K562 (cell line): Measurements from ENCODE around the gene PILRA. TPM values are rescaled to one million over a fixed set of nuclear protein-coding genes. Genes with fewer than 3 reads are reported as not detected.

Experiments
- NCOA2 ChIP-seq, 2 experiments: fragments of 450-650 bp; IDR thresholded peaks; 2 replicates each; pipeline ENCODE4 v1.6.1; 2018; ENCODE audit warnings: mild to moderate bottlenecking in 2 of 2, moderate library complexity in 1 of 2; ENCODE audit not compliant: partially characterized antibody in 2 of 2
- PATZ1 ChIP-seq: fragments of 250-450 bp; sonication (Bioruptor Pico); IDR thresholded peaks from 2 replicates; pipeline ENCODE4 v1.5.0; 2020; ENCODE audit warnings: mild to moderate bottlenecking, borderline replicate concordance
- POLR3A ChIP-seq: IDR thresholded peaks from 2 replicates; pipeline ENCODE4 v1.6.1; 2011; ENCODE audit warnings: borderline replicate concordance, mild to moderate bottlenecking, moderate library complexity; ENCODE audit not compliant: insufficient read length, insufficient read depth; ENCODE audit errors: extremely low read depth
- THAP12 ChIP-seq: fragments of 250-450 bp; sonication (Bioruptor Pico); IDR thresholded peaks from 2 replicates; pipeline ENCODE4 v1.9.0; 2021; ENCODE audit warnings: mild to moderate bottlenecking, inconsistent platforms
- polyA plus RNA-seq, 8 experiments: library from polyadenylated mRNA; depleted of rRNA in 4 of 8; stranded (reverse) in 5 of 8; unstranded in 3 of 8; fragments of >200 nt; fragmentation: Nextera tagmentation in 2 of 8; fragmentation: Illumina TruSeq in 1 of 8; extraction: Ambion mirVana in 2 of 8; extraction: Trizol in 1 of 8; gene quantifications; 2 replicates each; pipeline versions ENCODE4 v1.2.1 to v1.2.3, GENCODE V29; 2011 to 2014; ENCODE audit warnings: inconsistent platforms in 1 of 8, missing spikeins in 1 of 8
- total RNA-seq, 7 experiments: library from RNA; depleted of rRNA in 6 of 7; stranded (reverse); fragments of >200 nt in 6 of 7; fragmentation: Illumina TruSeq in 2 of 7; extraction: Trizol in 2 of 7; gene quantifications; 2 replicates each; pipeline versions ENCODE4 v1.2.1 to v1.2.3, GENCODE V29; 2011 to 2021; ENCODE audit warnings: low replicate concordance in 1 of 7

The PILRA gene
- total and polyA plus RNA-seq, 9 of the 15 experiments (the other 6 are each of a cell fraction or from before 2014, with no cell fraction given): 0.13 to 1.8 (median 0.62) TPM

GRCh38 chr7:100434297-100435144 is 61.2 kb downstream of the PILRA start (continued):
- 0 out of 2 replicates have a peak, but pooled peaks have one; percentile 13 for TF ChIP-seq PATZ1 (CRISPR knock-in tag)
- no peak for TF ChIP-seq THAP12
- TF ChIP-seq POLR3A: no peak
- no peak for TF ChIP-seq NCOA2 (IDR thresholded peaks at IDR 0.05; ENCODE audit: partially characterized antibody in 2 of 2)
